GM12891 (cell line): Measurements from ENCODE around the gene LGI4.

Source experiments
- DNase-seq: peaks from one replicate; pipeline ENCODE4 v3.0.0; 2011; ENCODE audit warnings: low spot score; ENCODE audit not compliant: insufficient read length
- FAIRE-seq: peaks from 2 replicates; lab custom pipeline; 2011; peaks lifted over from hg19 to GRCh38; lab: Jason Lieb, UNC
- PAX5 ChIP-seq: IDR thresholded peaks from 2 replicates; pipeline ENCODE4 v1.6.1; 2011; ENCODE audit warnings: low read length, moderate library complexity, mild to moderate bottlenecking; ENCODE audit not compliant: insufficient read depth, severe bottlenecking
- POLR2A ChIP-seq: IDR thresholded peaks from 2 replicates; pipeline ENCODE4 v1.6.1; 2011; ENCODE audit warnings: low read depth, low read length, control low read depth
- POLR2AphosphoS5 ChIP-seq: IDR thresholded peaks from 2 replicates; pipeline ENCODE4 v1.6.1; 2011; ENCODE audit warnings: low read depth, low read length, control low read depth
- POU2F2 ChIP-seq: IDR thresholded peaks from 2 replicates; pipeline ENCODE4 v1.6.1; 2011; ENCODE audit warnings: low read depth, mild to moderate bottlenecking, control low read depth, low read length, moderate library complexity
- SPI1 ChIP-seq: IDR thresholded peaks from 2 replicates; pipeline ENCODE4 v1.6.1; 2011; ENCODE audit warnings: low read depth, low read length, control low read depth
- TAF1 ChIP-seq: IDR thresholded peaks from 2 replicates; pipeline ENCODE4 v1.6.1; 2011; ENCODE audit warnings: low read depth, low read length, control low read depth

Gene LGI4

GRCh38 chr19:35125749-35126623 is 8.9 kb downstream of the LGI4 start:
- FAIRE-seq (no peak), DNase-seq (no peak)
- no peak for TF ChIP-seq SPI1
- TF ChIP-seq POLR2AphosphoS5: no peak
- no peak for TF ChIP-seq POLR2A
- TF ChIP-seq PAX5: no peak
- TF ChIP-seq POU2F2: no peak
- no peak for TF ChIP-seq TAF1

DNA sequence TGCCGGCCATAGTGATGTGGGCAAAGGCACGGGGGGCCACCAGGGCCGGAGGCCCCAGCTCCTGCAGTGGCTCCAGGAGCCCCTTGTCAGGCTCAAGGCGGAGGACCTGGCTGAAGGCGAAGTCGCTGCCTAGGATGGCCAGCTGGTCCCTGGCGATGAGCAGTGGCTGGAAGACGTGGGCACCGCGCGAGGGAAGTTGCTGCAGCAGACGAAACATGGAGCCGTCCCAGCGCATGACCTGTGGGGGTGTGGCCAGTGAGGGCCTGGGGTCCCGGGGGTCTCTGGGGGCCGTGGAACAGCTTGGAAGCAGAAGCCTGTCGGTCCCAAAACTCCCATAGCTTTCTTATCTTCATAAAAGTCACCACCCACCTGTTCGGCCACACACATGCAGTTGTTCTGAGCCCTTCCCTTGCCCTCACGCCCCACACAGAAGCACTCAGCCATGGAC is 9.6 kb downstream of the LGI4 start:
- no peak for FAIRE-seq
- TF ChIP-seq PAX5: no peak
- TF ChIP-seq SPI1: no peak
- TF ChIP-seq POLR2AphosphoS5: no peak
- no peak for TF ChIP-seq TAF1
- no peak for DNase-seq

GRCh38 chr19:35124098-35125060 is 10.5 kb downstream of the LGI4 start:
- DNase-seq (peak; percentile 96), FAIRE-seq (peak; percentile 95)
- no peak for TF ChIP-seq PAX5
- 0 out of 2 replicates have a peak, but pooled peaks have one; percentile 32 for TF ChIP-seq POLR2A
- TF ChIP-seq SPI1: no peak
- no peak for TF ChIP-seq POU2F2
- TF ChIP-seq POLR2AphosphoS5: 0 out of 2 replicates have a peak, but pooled peaks have one; percentile 38
- TF ChIP-seq TAF1: no peak

GRCh38 chr19:35123573-35123972 is 11.3 kb downstream of the LGI4 start:
- no peak for DNase-seq
- no peak for FAIRE-seq

DNA sequence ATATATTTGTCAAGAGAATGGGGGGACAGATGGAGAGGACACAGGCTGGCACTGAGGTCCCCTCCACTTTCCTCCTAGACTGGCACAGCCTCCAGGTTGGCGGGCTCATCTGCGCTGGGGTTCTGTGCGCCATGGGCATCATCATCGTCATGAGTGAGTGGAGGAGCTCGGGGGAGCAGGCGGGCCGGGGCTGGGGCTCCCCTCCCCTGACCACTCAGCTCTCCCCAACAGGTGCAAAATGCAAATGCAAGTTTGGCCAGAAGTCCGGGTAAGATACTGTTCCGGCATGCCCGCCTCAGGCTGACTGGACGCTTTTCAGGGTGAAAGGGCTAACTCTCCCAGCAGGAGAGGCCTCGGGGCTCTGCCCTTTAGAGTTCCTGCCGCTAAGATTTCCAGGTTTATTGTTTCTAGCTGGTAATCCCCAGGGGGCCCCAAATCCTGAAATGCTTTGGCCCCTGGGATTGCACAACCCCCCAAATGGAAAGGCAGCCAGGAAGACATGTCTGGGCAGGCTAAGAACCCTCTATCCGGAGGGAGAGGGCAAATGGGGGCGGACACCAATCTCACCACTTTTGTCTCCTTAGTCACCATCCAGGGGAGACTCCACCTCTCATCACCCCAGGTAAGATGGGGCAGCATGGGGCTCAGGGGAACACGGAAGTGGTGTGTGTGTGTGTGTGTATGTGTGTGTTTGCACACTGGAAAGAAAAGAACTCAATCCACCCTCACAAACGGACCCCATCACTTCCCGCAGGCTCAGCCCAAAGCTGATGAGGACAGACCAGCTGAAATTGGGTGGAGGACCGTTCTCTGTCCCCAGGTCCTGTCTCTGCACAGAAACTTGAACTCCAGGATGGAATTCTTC is 11.9 kb downstream of the LGI4 start:
- FAIRE-seq (no peak), DNase-seq (no peak)
- no peak for TF ChIP-seq TAF1
- no peak for TF ChIP-seq POLR2A

More at GRCh38 chr19:35123573-35123972, 11.3 kb downstream of the LGI4 start:
- TF ChIP-seq PAX5 (no peak), POU2F2 (no peak), POLR2AphosphoS5 (no peak), SPI1 (no peak), POLR2A (no peak), TAF1 (no peak)

- TF ChIP-seq POLR2A (no peak), TAF1 (no peak), SPI1 (no peak), PAX5 (no peak), POU2F2 (no peak), POLR2AphosphoS5 (no peak)
- DNase-seq (no peak), FAIRE-seq (no peak)
Observed at GRCh38 chr19:35120898-35121297, 14.0 kb downstream of the LGI4 start.

DNA sequence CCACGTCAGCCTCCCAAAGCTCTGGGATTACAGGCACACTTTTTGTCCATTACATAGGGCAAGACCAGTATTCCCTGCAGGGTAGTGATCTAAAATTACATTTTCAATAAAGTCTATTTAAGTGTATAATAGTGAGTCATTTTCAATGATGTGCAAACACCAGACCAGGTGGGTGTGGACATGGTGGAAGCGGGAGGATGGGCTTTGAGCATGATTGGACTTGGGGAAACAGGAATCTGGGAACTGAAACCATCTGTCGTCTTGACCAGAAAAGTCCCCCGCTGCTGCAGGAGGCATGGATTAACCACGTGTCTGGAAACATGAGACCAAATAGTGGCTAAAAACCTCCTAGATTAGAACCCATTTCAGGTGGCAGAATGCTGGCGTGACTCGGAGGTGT is 14.4 kb downstream of the LGI4 start:
- no peak for FAIRE-seq
- TF ChIP-seq PAX5: no peak
- no peak for TF ChIP-seq TAF1
- TF ChIP-seq POU2F2: no peak
- peak; percentile 42; the same call in 1 of the 2 replicates for TF ChIP-seq SPI1
- DNase-seq: no peak

- no peak for FAIRE-seq
- TF ChIP-seq POLR2AphosphoS5 (no peak), POLR2A (no peak), TAF1 (no peak), SPI1 (no peak), POU2F2 (no peak), PAX5 (no peak)
- DNase-seq: no peak
Observed at GRCh38 chr19:35119578-35120155, 15.2 kb downstream of the LGI4 start.

- no peak for FAIRE-seq
- TF ChIP-seq PAX5 (no peak), TAF1 (no peak), POLR2AphosphoS5 (no peak), POLR2A (no peak)
- no peak for DNase-seq
Observed at GRCh38 chr19:35119091-35119490, 15.8 kb downstream of the LGI4 start.
